K562 (cell line): Measurements from ENCODE around the gene PLK5. TPM values are rescaled to one million over a fixed set of nuclear protein-coding genes. Genes with fewer than 3 reads are reported as not detected.

Source experiments
- CBFA2T3 ChIP-seq: fragments of 450-650 bp; IDR thresholded peaks from 2 replicates; pipeline ENCODE4 v1.6.1; 2017
- EP400 ChIP-seq: fragments of 450-650 bp; IDR thresholded peaks from 2 replicates; pipeline ENCODE4 v1.6.1; 2017; ENCODE audit warnings: antibody characterized with exemption, mild to moderate bottlenecking, moderate library complexity
- ETV6 ChIP-seq, 3 experiments: fragments of 150-350 bp in 1 of 3; sonication (generic) in 1 of 3; formaldehyde crosslinking in 1 of 3; IDR thresholded peaks; 2 replicates each; pipeline versions ENCODE4 v1.6.1 to v1.8.0; 2014 to 2022; ENCODE audit warnings: borderline replicate concordance in 2 of 3, low read depth in 2 of 3, antibody characterized with exemption in 1 of 3, low read length in 1 of 3, mild to moderate bottlenecking in 1 of 3, missing genetic modification reagents in 1 of 3
- GABPB1 ChIP-seq: sonication (generic); formaldehyde crosslinking; IDR thresholded peaks from 2 replicates; pipeline ENCODE4 v1.8.0; 2022; ENCODE audit warnings: mild to moderate bottlenecking, missing genetic modification reagents
- HMGN3 ChIP-seq: IDR thresholded peaks from 2 replicates; pipeline ENCODE4 v1.6.1; 2011; ENCODE audit warnings: borderline replicate concordance, low read depth, mild to moderate bottlenecking, mixed read lengths, low read length; ENCODE audit not compliant: insufficient read length; ENCODE audit errors: extremely low read depth
- KHSRP ChIP-seq: fragments of 450-650 bp; IDR thresholded peaks from 2 replicates; pipeline ENCODE4 v1.6.1; 2017
- MXI1 ChIP-seq: IDR thresholded peaks from 2 replicates; pipeline ENCODE4 v1.6.1; 2011; ENCODE audit warnings: low read depth, mild to moderate bottlenecking, improper control_type of control experiment, low read length
- NRF1 ChIP-seq, 2 experiments: fragments of 450-650 bp; IDR thresholded peaks in 1 of 2; conservative IDR thresholded peaks in 1 of 2; 2 replicates each; pipeline ENCODE4 v1.6.1; 2014; ENCODE audit warnings: mild to moderate bottlenecking in 2 of 2
- PML ChIP-seq: IDR thresholded peaks from 2 replicates; pipeline ENCODE4 v1.6.1; 2012; ENCODE audit warnings: low read length, inconsistent platforms
- POLR2A ChIP-seq: fragments of 450-650 bp; conservative IDR thresholded peaks from 2 replicates; pipeline ENCODE4 v1.6.1; 2016
- PRDM10 ChIP-seq: fragments of 450-650 bp; IDR thresholded peaks from 2 replicates; pipeline ENCODE4 v1.6.1; 2018; ENCODE audit not compliant: partially characterized antibody
- RAD21 ChIP-seq, 2 experiments: fragments of 250-450 bp in 1 of 2; fragments of 450-650 bp in 1 of 2; sonication (Bioruptor Pico) in 1 of 2; formaldehyde crosslinking in 1 of 2; IDR thresholded peaks in 1 of 2; conservative IDR thresholded peaks in 1 of 2; 2 replicates each; pipeline versions ENCODE4 v1.4.0 to v1.8.0; 2020 to 2022; ENCODE audit warnings: mild to moderate bottlenecking in 2 of 2, moderate library complexity in 1 of 2
- TAF9B ChIP-seq: fragments of 450-650 bp; IDR thresholded peaks from 2 replicates; pipeline ENCODE4 v1.6.1; 2018; ENCODE audit warnings: mild to moderate bottlenecking; ENCODE audit not compliant: partially characterized antibody
- TCF7 ChIP-seq: sonication (generic); IDR thresholded peaks from 2 replicates; pipeline ENCODE4 v1.6.1; 2016; ENCODE audit warnings: antibody characterized with exemption, borderline replicate concordance
- THRB ChIP-seq: fragments of 450-650 bp; formaldehyde crosslinking; conservative IDR thresholded peaks from 2 replicates; pipeline ENCODE4 v1.4.0; 2022; ENCODE audit warnings: mild to moderate bottlenecking, missing genetic modification characterization
- ZNF764 ChIP-seq: fragments of 250-450 bp; sonication (Bioruptor Pico); IDR thresholded peaks from 2 replicates; pipeline ENCODE4 v1.4.0; 2020; ENCODE audit warnings: low read depth, mild to moderate bottlenecking, moderate library complexity
- ZZZ3 ChIP-seq: fragments of 450-650 bp; IDR thresholded peaks from 2 replicates; pipeline ENCODE4 v1.6.1; 2016; ENCODE audit warnings: antibody characterized with exemption, mild to moderate bottlenecking, moderate library complexity
- polyA plus RNA-seq, 8 experiments: library from polyadenylated mRNA; depleted of rRNA in 4 of 8; stranded (reverse) in 5 of 8; unstranded in 3 of 8; fragments of >200 nt; fragmentation: Nextera tagmentation in 2 of 8; fragmentation: Illumina TruSeq in 1 of 8; extraction: Ambion mirVana in 2 of 8; extraction: Trizol in 1 of 8; gene quantifications; 2 replicates each; pipeline versions ENCODE4 v1.2.1 to v1.2.3, GENCODE V29; 2011 to 2014; ENCODE audit warnings: inconsistent platforms in 1 of 8, missing spikeins in 1 of 8
- total RNA-seq, 7 experiments: library from RNA; depleted of rRNA in 6 of 7; stranded (reverse); fragments of >200 nt in 6 of 7; fragmentation: Illumina TruSeq in 2 of 7; extraction: Trizol in 2 of 7; gene quantifications; 2 replicates each; pipeline versions ENCODE4 v1.2.1 to v1.2.3, GENCODE V29; 2011 to 2021; ENCODE audit warnings: low replicate concordance in 1 of 7
- TF ChIP-seq, protein P1 (sequence below): sonication (generic); formaldehyde crosslinking; IDR thresholded peaks from 2 replicates; pipeline ENCODE4 v1.8.0; 2022; ENCODE audit warnings: mild to moderate bottlenecking, missing genetic modification reagents

The PLK5 gene
- total and polyA plus RNA-seq, 9 of the 15 experiments (the other 6 are each of a cell fraction or from before 2014, with no cell fraction given) = 0.04 to 0.23 (median 0.11) TPM; not detected in 5

- TF ChIP-seq THRB (CRISPR knock-in tag) (0 out of 2 replicates have a peak, but pooled peaks have one; percentile 48), TAF9B (peak; percentile 83), POLR2A (peak; percentile 95), ETV6 (IDR thresholded peaks at IDR 0.05; ENCODE audit: borderline replicate concordance in 1 of 2, low read depth in 2 of 2, low read length in 1 of 2) (peak; percentile 24 to 71; a peak in 2 of 4 replicates), ETV6 (CRISPR knock-in tag; IDR thresholded peaks at IDR 0.05; ENCODE audit: borderline replicate concordance) (no peak), NRF1 (conservative IDR thresholded peaks at IDR 0.05 in 1 of 2, IDR thresholded peaks at IDR 0.05 in 1 of 2) (peak; percentile 51 to 64), GABPB1 (CRISPR knock-in tag) (peak; percentile 92), ZZZ3 (no peak), HMGN3 (peak; percentile 52), TCF7 (peak; percentile 33; the same call in 1 of the 2 replicates), MXI1 (peak; percentile 66; the same call in 1 of the 2 replicates), KHSRP (no peak), CBFA2T3 (peak; percentile 14; the same call in 1 of the 2 replicates), RAD21 (CRISPR knock-in tag; conservative IDR thresholded peaks at IDR 0.05 in 1 of 2, IDR thresholded peaks at IDR 0.05 in 1 of 2) (0 out of 4 replicates have a peak, but pooled peaks of 1 of the 2 experiments have one; percentile 15), PRDM10 (peak; percentile 70), ZNF764 (CRISPR knock-in tag) (peak; percentile 89), EP400 (peak; percentile 96), PML (peak; percentile 46)
- TF ChIP-seq, protein P1, sequence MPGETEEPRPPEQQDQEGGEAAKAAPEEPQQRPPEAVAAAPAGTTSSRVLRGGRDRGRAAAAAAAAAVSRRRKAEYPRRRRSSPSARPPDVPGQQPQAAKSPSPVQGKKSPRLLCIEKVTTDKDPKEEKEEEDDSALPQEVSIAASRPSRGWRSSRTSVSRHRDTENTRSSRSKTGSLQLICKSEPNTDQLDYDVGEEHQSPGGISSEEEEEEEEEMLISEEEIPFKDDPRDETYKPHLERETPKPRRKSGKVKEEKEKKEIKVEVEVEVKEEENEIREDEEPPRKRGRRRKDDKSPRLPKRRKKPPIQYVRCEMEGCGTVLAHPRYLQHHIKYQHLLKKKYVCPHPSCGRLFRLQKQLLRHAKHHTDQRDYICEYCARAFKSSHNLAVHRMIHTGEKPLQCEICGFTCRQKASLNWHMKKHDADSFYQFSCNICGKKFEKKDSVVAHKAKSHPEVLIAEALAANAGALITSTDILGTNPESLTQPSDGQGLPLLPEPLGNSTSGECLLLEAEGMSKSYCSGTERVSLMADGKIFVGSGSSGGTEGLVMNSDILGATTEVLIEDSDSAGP (CRISPR knock-in tag) = peak; percentile 100
Measured at GRCh38 chr19:1478934-1479707, 44.8 kb upstream of the PLK5 start, which contains the start of gene C19orf25 (continued).
